ENCODE results near the gene RASGRF2. TPM values are rescaled to one million over a fixed set of nuclear protein-coding genes. Genes with fewer than 3 reads are reported as not detected.

The RASGRF2 gene
- total RNA-seq, 2 experiments from 2014 or later = 0.06 to 0.13 TPM

- ChIA-PET POLR2A (no interaction called here), CTCF (ENCODE audit: unreplicated experiment) (no interaction called here)
- H3K4me3 ChIP-seq (ENCODE audit: low read depth, low read length, poor library complexity, severe bottlenecking) = no peak overlapping the region
- H4K20me1 ChIP-seq (ENCODE audit: insufficient read depth, low read length) = no peaks in the 10 kb centered on the region
- DNase-seq (ENCODE audit: low spot score) = no peak
- peaks cover 6% of the 10 kb centered on the region; the same call in 1 of the 2 replicates for H3K36me3 ChIP-seq (ENCODE audit: insufficient read depth, low read length)
- no peak for TF ChIP-seq CTCF (conservative IDR thresholded peaks at IDR 0.05; ENCODE audit: low read length)
- no peaks in the 10 kb centered on the region for H3K9me3 ChIP-seq (ENCODE audit: low read length)
- no peaks in the 10 kb centered on the region for H3K9me2 ChIP-seq (ENCODE audit: insufficient read depth, low read length)
- intact Hi-C loops (cut with micrococcal nuclease; ENCODE audit: unreplicated experiment) = no loop called here
- no peaks in the 10 kb centered on the region for H3K4me1 ChIP-seq (ENCODE audit: insufficient read depth, low read length, poor library complexity, severe bottlenecking)
- no peaks in the 10 kb centered on the region for H3K79me2 ChIP-seq (ENCODE audit: insufficient read depth, low read depth, low read length)
- H3K4me2 ChIP-seq (ENCODE audit: low read length) = no peak overlapping the region
- no peak overlapping the region for H3K27ac ChIP-seq (ENCODE audit: low read depth, low read length, poor library complexity, severe bottlenecking)
- H2AFZ ChIP-seq (ENCODE audit: low read length) = no peak overlapping the region
- no TSS peak for BruUV-seq (replicated peaks)
These were observed 291.8 kb downstream of the RASGRF2 start for GRCh38 chr5:81251922-81252321.

GRCh38 chr5:81252904-81253303 is 292.7 kb downstream of the RASGRF2 start:
- no peaks in the 10 kb centered on the region for H3K9me3 ChIP-seq (ENCODE audit: low read length)
- no peak overlapping the region for H3K27ac ChIP-seq (ENCODE audit: low read depth, low read length, poor library complexity, severe bottlenecking)
- TF ChIP-seq EZH2phosphoT487 (IDR thresholded peaks at IDR 0.05; ENCODE audit: borderline replicate concordance, low read depth, low read length) = no peak
- no peak overlapping the region for H3K4me2 ChIP-seq (ENCODE audit: low read length)
- no peaks in the 10 kb centered on the region for H3K79me2 ChIP-seq (ENCODE audit: insufficient read depth, low read depth, low read length)
- ChIA-PET CTCF (ENCODE audit: unreplicated experiment) (interaction anchor here (0.5 kb wide), 1 partner anchor 1788 kb away, joined by 5 read pairs; no protein-coding TSS in a partner anchor), POLR2A (interaction anchor here (0.8 kb wide), 1 partner anchor 35 kb away, joined by 3 read pairs; no protein-coding TSS in a partner anchor)
- no peak overlapping the region for H2AFZ ChIP-seq (ENCODE audit: low read length)
- peaks cover 6% of the 10 kb centered on the region; the same call in 1 of the 2 replicates for H3K36me3 ChIP-seq (ENCODE audit: insufficient read depth, low read length)
- no peaks in the 10 kb centered on the region for H3K4me1 ChIP-seq (ENCODE audit: insufficient read depth, low read length, poor library complexity, severe bottlenecking)
- no peak overlapping the region for H3K4me3 ChIP-seq (ENCODE audit: low read depth, low read length, poor library complexity, severe bottlenecking)
- intact Hi-C loops (cut with micrococcal nuclease; ENCODE audit: unreplicated experiment) = no loop called here
- no peaks in the 10 kb centered on the region for H4K20me1 ChIP-seq (ENCODE audit: insufficient read depth, low read length)
- DNase-seq (ENCODE audit: low spot score) = no peak
- BruUV-seq (replicated peaks) = no TSS peak
- no peaks in the 10 kb centered on the region for H3K9me2 ChIP-seq (ENCODE audit: insufficient read depth, low read length)

GRCh38 chr5:81253875-81254274 is 293.7 kb downstream of the RASGRF2 start:
- no peak overlapping the region for H2AFZ ChIP-seq (ENCODE audit: low read length)
- intact Hi-C loops (cut with micrococcal nuclease; ENCODE audit: unreplicated experiment) = no loop called here
- no peaks in the 10 kb centered on the region for H3K9me3 ChIP-seq (ENCODE audit: low read length)
- peaks cover 6% of the 10 kb centered on the region; the same call in 1 of the 2 replicates for H3K36me3 ChIP-seq (ENCODE audit: insufficient read depth, low read length)
- no TSS peak for BruUV-seq (replicated peaks)
- no peak for TF ChIP-seq EZH2phosphoT487 (IDR thresholded peaks at IDR 0.05; ENCODE audit: borderline replicate concordance, low read depth, low read length)
- no peak for TF ChIP-seq CTCF (conservative IDR thresholded peaks at IDR 0.05; ENCODE audit: low read length)
- ChIA-PET CTCF (ENCODE audit: unreplicated experiment) (no interaction called here), POLR2A (no interaction called here)
- no peaks in the 10 kb centered on the region for H3K9me2 ChIP-seq (ENCODE audit: insufficient read depth, low read length)
- no peak overlapping the region for H3K4me2 ChIP-seq (ENCODE audit: low read length)
- H3K27ac ChIP-seq (ENCODE audit: low read depth, low read length, poor library complexity, severe bottlenecking) = no peak overlapping the region
- H3K4me3 ChIP-seq (ENCODE audit: low read depth, low read length, poor library complexity, severe bottlenecking) = no peak overlapping the region
- no peaks in the 10 kb centered on the region for H4K20me1 ChIP-seq (ENCODE audit: insufficient read depth, low read length)
- H3K79me2 ChIP-seq (ENCODE audit: insufficient read depth, low read depth, low read length) = no peaks in the 10 kb centered on the region
- H3K4me1 ChIP-seq (ENCODE audit: insufficient read depth, low read length, poor library complexity, severe bottlenecking) = no peaks in the 10 kb centered on the region
- no peak for DNase-seq (ENCODE audit: low spot score)
